SK-N-MC (cell line): ENCODE results near the gene AMOT.

Experiments used
- EZH2 ChIP-seq: fragments of 200-600 bp; sonication (generic); IDR thresholded peaks from one replicate; pipeline ENCODE4 v1.6.1; 2017; ENCODE audit warnings: antibody characterized with exemption
- POLR2AphosphoS5 ChIP-seq: IDR thresholded peaks from 2 replicates; pipeline ENCODE4 v1.6.1; 2012; ENCODE audit warnings: mild to moderate bottlenecking, low read depth, low read length, borderline replicate concordance

DNA sequence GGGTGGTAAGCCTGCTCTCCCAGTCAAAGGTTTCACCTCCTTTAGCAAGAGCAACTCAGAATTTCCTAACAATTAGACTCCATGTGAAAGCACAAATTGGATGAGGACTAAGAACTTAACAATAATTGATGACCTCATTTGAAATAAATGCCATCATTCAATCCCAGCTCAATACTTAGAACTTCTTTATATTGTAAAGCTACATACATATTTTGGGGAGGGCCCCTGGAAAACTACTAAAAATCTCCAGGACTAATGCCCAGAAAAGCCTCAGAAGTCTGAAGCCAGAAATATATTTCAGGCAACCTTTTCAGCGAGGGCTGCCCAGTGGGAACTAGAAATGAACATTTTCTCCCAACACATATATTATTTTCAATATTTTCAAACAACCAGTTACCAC is 38.1 kb downstream of the AMOT start:
- TF ChIP-seq POLR2AphosphoS5 (no peak), EZH2 (no peak)
